ENCODE data around the gene CDC42BPB.

Gene CDC42BPB

GRCh38 chr14:102965971-102966655, 91.2 kb downstream of the CDC42BPB start:
- H3K27ac ChIP-seq = no peak overlapping the region
- DNase-seq (ENCODE audit: low spot score) = no peak
- ChIA-PET CTCF (no interaction called here), POLR2A (ENCODE audit: low non-redundant PET) (no interaction called here)
- TF ChIP-seq CTCF (conservative IDR thresholded peaks at IDR 0.05; ENCODE audit: low read depth) = no peak

- ChIA-PET POLR2A (ENCODE audit: low non-redundant PET) (no interaction called here), CTCF (no interaction called here)
- TF ChIP-seq CTCF (conservative IDR thresholded peaks at IDR 0.05; ENCODE audit: low read depth) = no peak
- no peak for DNase-seq (ENCODE audit: low spot score)
- no peak overlapping the region for H3K27ac ChIP-seq
Observed at GRCh38 chr14:102965282-102965681, 92.1 kb downstream of the CDC42BPB start.

- no peak for DNase-seq (ENCODE audit: low spot score)
- CTCF ChIA-PET = interaction anchor here (0.5 kb wide), 1 partner anchor 15 kb away, joined by 3 read pairs; no protein-coding TSS in a partner anchor
- H3K27ac ChIP-seq = no peak overlapping the region
- TF ChIP-seq CTCF (conservative IDR thresholded peaks at IDR 0.05; ENCODE audit: low read depth) = no peak
- POLR2A ChIA-PET (ENCODE audit: low non-redundant PET) = no interaction called here
Observed at GRCh38 chr14:102964152-102964730, 93.1 kb downstream of the CDC42BPB start.

- no peak for DNase-seq (ENCODE audit: low spot score)
- CTCF ChIA-PET = interaction anchor here (0.6 kb wide), 1 partner anchor 167 kb away, joined by 3 read pairs; no protein-coding TSS in a partner anchor
- no peak overlapping the region for H3K27ac ChIP-seq
- TF ChIP-seq CTCF (conservative IDR thresholded peaks at IDR 0.05; ENCODE audit: low read depth) = no peak
- POLR2A ChIA-PET (ENCODE audit: low non-redundant PET) = no interaction called here
Observed at GRCh38 chr14:102962111-102962627, 95.2 kb downstream of the CDC42BPB start.

- no peak overlapping the region for H3K27ac ChIP-seq
- POLR2A ChIA-PET (ENCODE audit: low non-redundant PET) = no interaction called here
- CTCF ChIA-PET = no interaction called here
- DNase-seq (ENCODE audit: low spot score) = no peak
- TF ChIP-seq CTCF (conservative IDR thresholded peaks at IDR 0.05; ENCODE audit: low read depth) = no peak
Observed at GRCh38 chr14:102958461-102958860, 98.9 kb downstream of the CDC42BPB start.

- no peak for DNase-seq (ENCODE audit: low spot score)
- ChIA-PET CTCF (no interaction called here), POLR2A (ENCODE audit: low non-redundant PET) (no interaction called here)
- TF ChIP-seq CTCF (conservative IDR thresholded peaks at IDR 0.05; ENCODE audit: low read depth) = no peak
- H3K27ac ChIP-seq = no peak overlapping the region
Observed at GRCh38 chr14:102957222-102957621, 100.1 kb downstream of the CDC42BPB start.
